Neutrophil (primary cell): ENCODE measurements around the gene GOLPH3L.
A peak's percentile ranks its signal among the peaks of the same experiment; 100 is the strongest.

ENCODE experiments used
- H3K27ac ChIP-seq: fragments of 200-600 bp; sonication (generic); 2 replicates; pipeline ENCODE4 v1.5.1; 2016; ENCODE audit warnings: mild to moderate bottlenecking, moderate library complexity
- H3K27me3 ChIP-seq: fragments of 200-600 bp; sonication (generic); 2 replicates; pipeline ENCODE4 v1.6.0; 2016; ENCODE audit warnings: mild to moderate bottlenecking
- H3K36me3 ChIP-seq: fragments of 200-600 bp; sonication (generic); 2 replicates; pipeline ENCODE4 v1.5.1; 2017
- H3K4me1 ChIP-seq, 2 experiments: fragments of 200-600 bp in 1 of 2; sonication (generic) in 1 of 2; 1 replicate in 1 of 2; 2 replicates in 1 of 2; pipeline versions ENCODE4 v1.5.1 to v1.6.1; 2013 to 2016; ENCODE audit warnings: low read depth in 1 of 2, low read length in 1 of 2, mild to moderate bottlenecking in 1 of 2, moderate library complexity in 1 of 2; ENCODE audit not compliant: control insufficient read depth in 1 of 2, insufficient read depth in 1 of 2
- H3K4me3 ChIP-seq, 2 experiments: fragments of 200-600 bp in 1 of 2; sonication (generic) in 1 of 2; 1 replicate in 1 of 2; 2 replicates in 1 of 2; pipeline ENCODE4 v1.5.1; 2013 to 2016; ENCODE audit warnings: low read depth in 1 of 2, low read length in 1 of 2, mild to moderate bottlenecking in 1 of 2, moderate library complexity in 1 of 2
- H3K9me3 ChIP-seq: fragments of 200-600 bp; sonication (generic); 2 replicates; pipeline ENCODE4 v1.5.1; 2016
- CTCF ChIP-seq: fragments of 200-600 bp; sonication (generic); IDR thresholded peaks from 2 replicates; pipeline ENCODE4 v1.5.1; 2016; ENCODE audit warnings: antibody characterized with exemption

GOLPH3L gene

GRCh38 chr1:150696162-150696561 is 792 bp downstream of the GOLPH3L start:
- Histone ChIP-seq H3K4me3 (no peak overlapping the region), H3K36me3 (peaks cover 18% of the 10 kb centered on the region), H3K9me3 (no peaks in the 10 kb centered on the region), H3K4me1 (peaks cover 14 to 15% of the 10 kb centered on the region in 2 experiments), H3K27ac (peak overlapping the region; percentile 40), H3K27me3 (no peaks in the 10 kb centered on the region)
- TF ChIP-seq CTCF: no peak

DNA sequence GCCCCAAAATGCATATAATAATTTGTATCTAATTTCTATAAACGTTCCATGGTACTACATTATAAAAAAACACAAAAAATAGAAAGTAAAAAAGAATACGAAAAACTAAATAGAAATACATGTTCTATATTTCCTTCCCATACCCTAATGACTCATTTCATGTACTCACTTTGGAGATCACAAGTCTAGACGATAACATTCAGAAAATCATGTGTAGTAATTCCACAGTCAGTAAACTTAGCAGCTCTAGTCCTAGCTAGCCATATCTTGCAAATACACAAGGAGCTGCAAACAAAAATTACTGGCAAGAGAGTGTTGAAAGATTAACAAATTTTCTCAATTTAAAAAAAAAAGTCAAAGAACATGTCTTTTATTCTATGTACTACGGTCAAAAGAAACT is 1.4 kb downstream of the GOLPH3L start:
- no peak overlapping the region for H3K4me3 ChIP-seq
- peaks cover 18% of the 10 kb centered on the region for H3K36me3 ChIP-seq
- H3K9me3 ChIP-seq: no peaks in the 10 kb centered on the region
- H3K4me1 ChIP-seq: peaks cover 14 to 15% of the 10 kb centered on the region in 2 experiments
- H3K27ac ChIP-seq: no peak overlapping the region
- no peak for TF ChIP-seq CTCF
- no peaks in the 10 kb centered on the region for H3K27me3 ChIP-seq

GRCh38 chr1:150692720-150693119 is 4.2 kb downstream of the GOLPH3L start:
- Histone ChIP-seq H3K4me1 (peaks cover 14 to 15% of the 10 kb centered on the region in 2 experiments), H3K9me3 (no peaks in the 10 kb centered on the region), H3K4me3 (no peak overlapping the region), H3K27me3 (no peaks in the 10 kb centered on the region), H3K36me3 (peaks cover 30% of the 10 kb centered on the region), H3K27ac (no peak overlapping the region)
- TF ChIP-seq CTCF: no peak

GRCh38 chr1:150688763-150689162 is 8.2 kb downstream of the GOLPH3L start:
- Histone ChIP-seq H3K36me3 (peaks cover 23% of the 10 kb centered on the region), H3K27me3 (no peaks in the 10 kb centered on the region), H3K4me1 (no peaks in the 10 kb centered on the region), H3K4me3 (no peak overlapping the region), H3K27ac (no peak overlapping the region), H3K9me3 (no peaks in the 10 kb centered on the region)
- TF ChIP-seq CTCF: no peak

- Histone ChIP-seq H3K27ac (no peak overlapping the region), H3K4me3 (no peak overlapping the region), H3K36me3 (peaks cover 11% of the 10 kb centered on the region), H3K4me1 (no peaks in the 10 kb centered on the region), H3K27me3 (no peaks in the 10 kb centered on the region), H3K9me3 (no peaks in the 10 kb centered on the region)
- no peak for TF ChIP-seq CTCF
These were observed 10.7 kb downstream of the GOLPH3L start for GRCh38 chr1:150686275-150686674.

DNA sequence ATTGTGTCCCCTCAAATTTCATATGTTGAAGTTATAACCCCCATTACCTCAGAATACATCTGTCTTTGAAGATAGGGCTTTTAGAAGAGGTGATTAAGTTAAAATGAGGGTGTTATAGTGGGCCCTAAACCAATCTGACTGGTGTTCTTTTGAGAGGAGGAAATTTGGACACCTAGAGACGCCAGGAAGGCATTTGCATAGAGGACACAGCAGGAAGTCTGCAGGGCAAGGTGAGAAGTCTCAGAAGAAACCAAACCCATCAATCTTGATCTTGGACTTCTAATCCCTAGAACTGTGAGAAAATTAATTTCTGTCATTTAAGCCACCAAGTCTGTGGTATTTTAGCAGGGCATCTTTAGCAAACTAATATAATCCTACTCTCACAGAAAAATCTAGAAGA is 13.0 kb downstream of the GOLPH3L start:
- Histone ChIP-seq H3K27ac (peak overlapping the region; percentile 12), H3K4me3 (no peak overlapping the region), H3K4me1 (no peaks in the 10 kb centered on the region), H3K27me3 (no peaks in the 10 kb centered on the region), H3K36me3 (peaks cover 11% of the 10 kb centered on the region), H3K9me3 (no peaks in the 10 kb centered on the region)
- TF ChIP-seq CTCF: no peak
